ENCODE measurements around the gene MKLN1. TPM values are rescaled to one million over a fixed set of nuclear protein-coding genes. Genes with fewer than 3 reads are reported as not detected.

The MKLN1 gene
- total RNA-seq, 1 donor from 2014 or later = 66.0 TPM

- no peaks in the 10 kb centered on the region for H3K27me3 ChIP-seq
- H3K27ac ChIP-seq = no peak overlapping the region
- no peaks in the 10 kb centered on the region for H3K4me1 ChIP-seq
- ATAC-seq = no peak
- DNase-seq = no peak
- H3K4me3 ChIP-seq = no peak overlapping the region
- peaks cover 57% of the 10 kb centered on the region for H3K36me3 ChIP-seq
- intact Hi-C loops (cut with DNase I) = no loop called here
- no peaks in the 10 kb centered on the region for H3K9me3 ChIP-seq
- no peak for TF ChIP-seq CTCF (IDR thresholded peaks at IDR 0.05)
Measured at GRCh38 chr7:131471250-131472004, 143.8 kb downstream of the MKLN1 start.

- DNase-seq = no peak
- H3K27ac ChIP-seq = no peak overlapping the region
- no peak overlapping the region for H3K4me3 ChIP-seq
- TF ChIP-seq CTCF (IDR thresholded peaks at IDR 0.05) = no peak
- H3K4me1 ChIP-seq = peaks cover 14% of the 10 kb centered on the region
- peaks cover 8% of the 10 kb centered on the region for H3K36me3 ChIP-seq
- no peaks in the 10 kb centered on the region for H3K9me3 ChIP-seq
- no peak for ATAC-seq
- intact Hi-C loops (cut with DNase I) = no loop called here
- H3K27me3 ChIP-seq = no peaks in the 10 kb centered on the region
Measured at GRCh38 chr7:131476740-131477139, 149.1 kb downstream of the MKLN1 start.

- no peak overlapping the region for H3K4me3 ChIP-seq
- H3K27me3 ChIP-seq = no peaks in the 10 kb centered on the region
- no peak for TF ChIP-seq CTCF (IDR thresholded peaks at IDR 0.05)
- peaks cover 14% of the 10 kb centered on the region for H3K4me1 ChIP-seq
- no peaks in the 10 kb centered on the region for H3K9me3 ChIP-seq
- peaks cover 3% of the 10 kb centered on the region for H3K36me3 ChIP-seq
- intact Hi-C loops (cut with DNase I) = no loop called here
- no peak for DNase-seq
- ATAC-seq = peak; percentile 74
- H3K27ac ChIP-seq = no peak overlapping the region
Measured at GRCh38 chr7:131480384-131481315, 153.0 kb downstream of the MKLN1 start.

GRCh38 chr7:131482800-131483199 lies 155.1 kb downstream of the MKLN1 start:
- Histone ChIP-seq H3K4me3 (no peak overlapping the region), H3K27me3 (no peaks in the 10 kb centered on the region), H3K9me3 (no peaks in the 10 kb centered on the region), H3K27ac (no peak overlapping the region), H3K4me1 (peaks cover 14% of the 10 kb centered on the region), H3K36me3 (peaks cover 12% of the 10 kb centered on the region)
- no peak for TF ChIP-seq CTCF (IDR thresholded peaks at IDR 0.05)
- DNase-seq (no peak), ATAC-seq (no peak)
- intact Hi-C loops (cut with DNase I) = no loop called here

- H3K9me3 ChIP-seq = no peaks in the 10 kb centered on the region
- intact Hi-C loops (cut with DNase I) = no loop called here
- no peak overlapping the region for H3K4me3 ChIP-seq
- peaks cover 14% of the 10 kb centered on the region for H3K4me1 ChIP-seq
- no peak for ATAC-seq
- H3K27me3 ChIP-seq = no peaks in the 10 kb centered on the region
- H3K27ac ChIP-seq = no peak overlapping the region
- DNase-seq = no peak
- no peak for TF ChIP-seq CTCF (IDR thresholded peaks at IDR 0.05)
- H3K36me3 ChIP-seq = peaks cover 20% of the 10 kb centered on the region
Measured at GRCh38 chr7:131483586-131483985, 155.9 kb downstream of the MKLN1 start.
